GM21528 (cell line): ENCODE measurements around the gene DNMT3B.
A peak's percentile ranks its signal among the peaks of the same experiment; 100 is the strongest.
"Not testable (repeated sequence)": the region's sequence is repeated elsewhere in the genome, so short reads cannot be mapped to it uniquely, and the experiment has no call there.

Experiments
- ATAC-seq: cut with Tn5 transposase; IDR thresholded peaks from one replicate; pipeline ENCODE4 v1.9.1; 2021; ENCODE audit warnings: mild to moderate bottlenecking, moderate library complexity; ENCODE audit not compliant: unreplicated experiment, low FRiP score

The DNMT3B gene

DNA sequence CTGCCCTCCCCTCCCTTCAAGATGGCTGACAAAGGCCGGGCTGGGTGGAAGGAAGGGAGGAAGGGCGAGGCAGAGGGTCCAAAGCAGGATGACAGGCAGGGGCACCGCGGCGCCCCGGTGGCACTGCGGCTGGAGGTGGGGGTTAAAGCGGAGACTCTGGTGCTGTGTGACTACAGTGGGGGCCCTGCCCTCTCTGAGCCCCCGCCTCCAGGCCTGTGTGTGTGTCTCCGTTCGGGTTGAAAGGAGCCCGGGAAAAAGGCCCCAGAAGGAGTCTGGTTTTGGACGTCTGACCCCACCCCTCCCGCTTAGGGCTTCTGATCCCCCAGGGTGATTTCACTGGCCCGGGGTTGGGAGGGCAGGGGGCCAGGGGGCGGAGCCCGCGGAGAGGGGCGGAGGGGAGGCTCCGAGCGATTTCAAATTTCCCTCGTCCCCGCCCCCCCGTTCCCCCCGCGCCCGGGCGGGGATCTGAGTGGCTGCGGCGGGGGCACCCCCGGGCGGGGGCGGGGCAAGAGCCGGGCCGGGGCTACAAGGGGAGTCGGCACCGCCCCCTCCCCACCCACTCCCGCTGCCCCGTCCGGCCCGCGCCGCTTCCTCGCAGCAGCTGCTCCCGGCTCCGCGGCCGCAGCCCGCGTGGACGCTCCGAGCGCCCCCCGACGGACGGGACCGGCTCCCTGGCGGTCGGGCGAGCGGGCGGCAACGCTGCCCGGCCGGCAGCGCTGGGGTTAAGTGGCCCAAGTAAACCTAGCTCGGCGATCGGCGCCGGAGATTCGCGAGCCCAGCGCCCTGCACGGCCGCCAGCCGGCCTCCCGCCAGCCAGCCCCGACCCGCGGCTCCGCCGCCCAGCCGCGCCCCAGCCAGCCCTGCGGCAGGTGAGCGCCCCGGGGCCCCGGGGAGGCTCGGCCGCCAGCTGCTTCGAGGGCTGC is at the start of gene DNMT3B:
Gene DNMT3B (plus strand): TSS at position 555 of the 923 bp plus-strand sequence. CDS start 17,939 bp downstream, outside the sequence.
- peak; percentile 50 for ATAC-seq

DNA sequence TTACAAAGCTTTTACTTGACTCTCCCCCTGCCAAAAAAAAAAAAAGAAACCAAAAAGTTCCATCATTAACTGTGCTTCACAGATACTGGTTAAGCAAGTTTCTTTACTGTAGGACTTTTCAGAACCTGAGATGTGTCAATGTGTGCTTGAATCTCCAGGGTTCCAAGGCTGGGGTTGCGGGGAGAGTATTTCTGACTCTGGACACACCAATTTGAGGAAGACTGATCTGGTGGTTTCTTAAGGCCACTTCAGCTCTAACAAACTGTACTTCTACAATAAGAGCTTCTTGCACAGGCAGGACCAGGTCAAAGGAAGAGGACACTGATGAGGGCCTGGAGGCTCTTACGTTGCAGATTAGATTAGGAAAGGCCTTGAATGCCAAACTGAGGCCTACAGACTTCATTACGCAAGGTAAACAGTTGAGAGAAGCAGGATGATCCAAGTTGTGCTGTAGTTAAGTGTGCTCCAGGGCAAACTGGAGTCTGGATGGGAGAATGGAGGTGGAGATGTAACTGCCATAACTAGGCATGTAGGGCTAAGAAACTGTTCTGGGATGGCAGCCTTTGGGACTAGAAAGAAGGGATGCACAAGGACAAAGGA is 43.3 kb upstream of the DNMT3B start:
- no peak for ATAC-seq

DNA sequence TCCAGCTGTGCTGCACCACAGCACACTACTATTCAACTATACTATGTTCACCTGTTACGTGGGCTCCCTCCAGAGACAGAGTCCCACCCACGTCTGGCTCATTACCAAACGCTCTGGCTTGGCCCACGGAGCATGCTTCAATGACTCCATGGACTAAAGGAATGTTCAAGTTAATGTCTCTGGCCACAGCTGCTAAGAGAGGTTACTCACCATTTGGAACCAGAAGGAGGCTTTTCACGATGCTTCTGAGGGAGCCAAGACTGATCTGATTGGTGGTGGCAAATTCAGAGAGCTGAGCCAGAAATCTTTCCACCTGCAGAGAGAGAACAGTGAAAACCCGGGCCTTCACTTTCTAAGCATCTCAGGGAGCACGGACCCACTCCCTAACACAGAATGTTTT is 34.5 kb upstream of the DNMT3B start:
- no peak for ATAC-seq

DNA sequence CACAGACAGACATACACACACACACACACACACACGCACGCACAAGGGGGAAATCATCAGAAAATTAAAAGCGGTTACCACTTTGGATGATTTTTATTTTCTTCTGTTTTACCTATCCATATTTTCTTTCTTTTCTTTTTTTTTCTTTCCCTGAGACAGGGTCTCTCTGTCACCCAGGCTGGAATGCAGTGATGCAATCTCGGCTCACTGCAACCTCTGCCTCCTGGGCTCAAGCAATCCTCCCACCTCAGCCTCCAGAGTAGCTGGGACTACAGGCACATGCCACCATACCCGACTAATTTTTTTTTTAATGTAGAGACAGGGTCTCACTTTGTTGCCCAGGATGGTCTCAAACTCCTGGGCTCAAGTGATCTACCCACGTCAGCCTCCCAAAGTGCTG is 33.8 kb upstream of the DNMT3B start:
- ATAC-seq, result not testable (repeated sequence)

DNA sequence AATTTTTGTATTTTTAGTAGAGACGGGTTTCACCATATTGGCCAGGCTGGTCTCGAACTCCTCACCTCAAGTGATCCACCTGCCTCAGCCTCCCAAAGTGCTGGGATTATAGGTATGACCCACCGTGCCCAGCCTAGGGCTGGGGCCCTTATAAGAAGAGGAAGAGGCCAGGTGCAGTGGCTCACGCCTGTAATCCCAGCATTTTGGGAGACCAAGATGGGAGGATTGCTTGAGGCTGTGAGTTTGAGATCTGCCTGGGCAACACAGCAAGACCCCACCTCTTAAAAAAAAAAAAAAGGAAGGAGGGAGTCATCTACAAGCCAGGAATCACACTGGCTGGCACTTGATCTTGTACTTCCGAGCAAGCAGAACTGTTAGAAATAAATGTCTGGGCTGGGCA is 32.9 kb upstream of the DNMT3B start:
- ATAC-seq, result not testable (repeated sequence)

DNA sequence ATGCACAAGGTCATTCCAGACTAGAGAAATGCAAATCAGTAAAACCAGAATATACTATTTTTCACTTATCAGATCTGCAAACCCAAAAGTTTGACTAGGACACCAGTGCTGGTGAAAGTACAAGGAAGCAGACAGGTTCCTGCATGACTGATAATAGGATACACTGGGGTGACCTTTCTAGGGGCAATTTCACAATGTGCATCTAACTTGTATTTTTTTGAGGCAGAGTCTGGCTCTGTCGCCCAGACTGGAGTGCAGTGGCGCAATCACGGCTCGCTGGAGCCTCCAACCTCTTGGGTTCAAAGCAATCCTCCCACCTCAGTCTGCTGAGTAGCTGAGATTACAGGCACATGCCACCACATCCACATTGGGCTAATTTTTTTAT is 30.3 kb upstream of the DNMT3B start:
- no peak for ATAC-seq

DNA sequence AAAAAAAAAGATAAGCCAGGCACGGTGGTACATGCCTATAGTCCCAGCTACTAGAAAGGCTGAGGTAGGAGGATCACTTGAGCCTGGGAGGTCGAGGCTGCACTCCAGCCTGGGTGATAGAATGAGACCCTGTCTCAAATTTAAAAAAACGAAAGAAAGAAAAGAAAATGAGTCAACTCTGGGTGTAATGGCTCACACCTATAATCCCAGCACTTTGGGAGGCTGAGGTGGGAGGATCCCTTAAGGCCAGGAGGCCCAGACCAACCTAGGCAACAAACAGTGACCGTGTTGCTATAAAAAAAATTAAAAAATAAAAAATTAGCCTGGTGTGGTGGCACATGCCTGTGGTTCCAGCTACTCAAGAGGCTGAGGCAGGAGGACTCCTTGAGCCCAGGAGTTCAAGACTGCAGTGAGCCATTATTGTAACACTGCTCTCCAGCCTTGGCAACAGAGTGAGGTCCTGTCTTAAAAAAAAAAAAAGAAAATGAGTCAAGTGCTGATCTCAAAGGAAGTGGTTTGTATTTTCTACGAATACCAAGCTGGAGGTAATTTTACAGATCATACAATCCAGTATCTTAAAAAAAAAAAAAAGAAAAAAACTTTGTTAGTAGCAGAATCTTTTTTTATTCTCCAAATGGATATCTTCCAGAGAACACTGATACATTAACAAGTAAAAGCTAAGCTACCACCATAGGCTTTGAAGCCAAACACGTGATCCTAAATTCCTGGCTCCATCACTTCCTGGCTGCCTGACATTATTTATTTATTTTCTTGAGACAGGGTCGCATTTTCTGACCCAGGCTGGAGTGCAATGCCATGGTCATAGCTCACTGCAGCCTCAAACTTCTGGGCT is 24.6 kb upstream of the DNMT3B start:
- no peak for ATAC-seq

DNA sequence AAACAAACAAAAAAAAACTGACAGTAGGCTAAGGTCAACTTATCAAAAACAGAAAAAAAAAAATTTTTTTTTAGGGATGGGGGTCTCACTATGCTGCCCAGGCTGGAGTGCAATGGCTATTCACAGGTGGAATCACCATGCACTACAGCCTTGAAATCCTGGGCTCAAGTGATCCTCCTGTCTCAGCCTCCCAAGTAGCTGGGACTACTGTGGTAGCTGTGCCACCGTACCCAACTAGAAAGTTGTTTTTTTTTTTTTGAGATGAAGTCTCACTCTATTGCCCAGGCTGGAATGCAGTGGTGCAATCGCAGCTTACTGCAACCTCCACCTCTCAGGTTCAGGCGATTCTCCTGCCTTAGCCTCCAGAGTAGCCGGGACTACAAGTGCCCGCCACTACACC is 21.0 kb upstream of the DNMT3B start:
- ATAC-seq, result no peak

DNA sequence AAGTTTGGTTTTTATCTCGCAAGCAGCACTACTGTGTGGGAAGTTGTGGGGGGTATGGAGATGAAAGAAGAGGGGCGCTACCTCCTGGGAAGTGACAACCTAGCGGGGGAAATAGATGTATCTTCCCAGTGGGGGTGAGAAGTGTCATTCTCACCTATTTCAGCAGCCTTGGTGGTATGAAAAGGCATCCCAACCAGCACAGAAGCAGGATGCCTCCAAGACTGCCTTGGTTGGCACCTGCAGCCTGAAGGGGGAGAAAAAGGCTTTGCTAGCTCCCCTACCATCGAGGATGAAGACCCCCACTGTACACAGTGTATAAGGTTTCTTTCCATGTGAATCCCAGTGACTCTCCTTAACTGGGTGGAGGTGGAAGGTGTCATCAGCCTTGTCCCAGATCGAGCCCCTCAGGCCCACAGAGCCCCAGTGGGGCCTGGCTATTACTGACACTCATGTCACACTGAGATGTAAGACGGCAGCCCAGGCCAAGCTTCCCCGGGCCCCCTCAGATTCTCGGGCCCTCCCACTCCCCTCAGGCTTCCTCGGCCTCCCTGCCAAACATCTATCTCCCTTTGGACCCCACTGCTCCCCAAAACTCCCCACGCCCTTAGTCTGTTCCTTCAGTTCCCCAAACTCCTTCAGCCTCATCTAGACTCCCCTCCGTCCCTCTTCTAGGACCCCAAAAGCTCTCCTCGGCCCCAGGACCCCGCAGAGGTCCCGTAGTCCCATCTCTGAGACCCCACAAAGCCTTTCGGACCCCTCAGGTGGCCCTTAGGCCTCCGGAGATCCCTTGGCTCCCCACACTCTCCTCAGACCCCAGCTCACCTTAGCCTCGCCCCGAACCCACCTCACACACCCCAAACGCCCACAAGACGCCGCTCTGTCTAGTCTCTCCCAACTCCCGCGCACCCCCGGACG is 19.6 kb upstream of the DNMT3B start:
- no peak for ATAC-seq

DNA sequence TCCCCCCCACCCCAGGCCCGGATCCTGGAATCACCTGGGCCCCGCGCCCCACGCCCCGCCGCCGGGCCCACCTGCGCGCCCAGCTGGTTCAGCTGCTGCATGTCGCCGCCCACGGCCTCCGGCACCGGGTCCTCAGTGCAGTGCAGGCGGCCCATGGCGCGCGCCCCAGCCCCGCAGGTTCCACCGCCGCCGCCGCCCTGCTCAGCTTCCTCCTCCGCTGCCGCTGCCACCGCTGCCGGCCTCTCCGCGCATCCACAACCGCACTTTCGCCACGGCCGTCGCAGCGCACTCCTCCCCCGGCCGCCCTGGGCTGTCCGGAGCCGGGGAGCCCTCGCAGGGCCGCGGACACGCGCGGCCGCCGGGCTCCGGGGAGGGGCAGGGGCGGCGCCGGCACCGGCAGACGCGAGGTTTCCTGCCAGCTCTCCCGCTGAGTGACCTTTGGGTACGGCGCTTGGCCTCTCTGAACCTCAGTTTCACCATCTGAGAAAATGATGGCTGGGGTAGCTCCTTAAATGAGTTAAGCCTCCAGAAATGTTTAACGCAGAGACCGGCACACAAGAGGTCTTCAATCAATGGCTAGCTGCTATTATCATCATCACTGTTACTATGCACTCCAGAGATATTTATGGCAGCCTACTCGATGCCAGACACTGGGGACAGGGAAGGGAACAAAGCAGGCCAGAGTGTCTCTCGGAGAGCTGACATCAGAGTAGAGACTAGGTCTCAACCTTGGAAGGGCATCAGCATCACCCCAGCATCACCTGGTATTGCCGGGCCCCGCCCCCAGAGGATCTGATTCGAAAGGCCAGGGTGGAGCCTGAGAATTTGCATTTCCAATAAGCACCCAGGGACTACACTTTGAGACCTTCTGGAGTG is 18.7 kb upstream of the DNMT3B start, which contains the start of gene COMMD7:
Gene COMMD7 (minus strand): TSS at position 231 of the 876 bp plus-strand sequence. CDS start 76 bp downstream, at position 155.
- ATAC-seq, result no peak

DNA sequence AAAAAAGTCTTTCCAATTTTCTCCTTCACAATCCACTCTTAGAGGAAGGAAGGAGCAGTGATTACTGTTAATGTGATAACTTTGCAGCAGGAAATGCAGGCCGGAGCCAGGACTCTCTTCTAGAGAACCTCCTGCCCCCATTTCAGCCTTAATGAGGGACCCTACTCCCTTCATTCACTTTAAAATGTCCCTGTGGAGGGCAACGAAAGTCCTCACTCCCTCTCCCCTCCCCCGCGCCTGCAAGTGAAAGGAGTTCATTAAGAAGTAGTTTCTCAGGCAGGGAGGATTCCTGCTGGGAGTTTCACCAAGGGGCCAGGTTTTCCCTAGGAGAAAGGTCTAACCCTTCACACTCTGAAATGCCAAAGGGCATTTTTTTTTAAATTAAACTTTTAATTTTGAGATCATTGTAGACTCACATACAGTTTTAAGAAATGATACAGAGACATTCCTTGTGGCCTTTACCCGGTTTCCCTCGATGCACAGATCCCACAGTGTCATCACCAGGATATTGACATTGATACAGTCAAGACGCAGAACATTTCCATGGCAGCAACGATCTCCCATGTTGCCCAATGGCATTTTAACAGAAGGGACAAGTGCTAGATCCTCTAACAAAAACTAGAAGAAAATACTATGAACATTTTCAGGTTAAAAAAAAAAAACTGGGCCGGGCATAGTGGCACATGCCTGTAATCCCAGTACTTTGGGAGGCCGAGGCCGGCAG is 12.1 kb upstream of the DNMT3B start:
- ATAC-seq, result no peak

DNA sequence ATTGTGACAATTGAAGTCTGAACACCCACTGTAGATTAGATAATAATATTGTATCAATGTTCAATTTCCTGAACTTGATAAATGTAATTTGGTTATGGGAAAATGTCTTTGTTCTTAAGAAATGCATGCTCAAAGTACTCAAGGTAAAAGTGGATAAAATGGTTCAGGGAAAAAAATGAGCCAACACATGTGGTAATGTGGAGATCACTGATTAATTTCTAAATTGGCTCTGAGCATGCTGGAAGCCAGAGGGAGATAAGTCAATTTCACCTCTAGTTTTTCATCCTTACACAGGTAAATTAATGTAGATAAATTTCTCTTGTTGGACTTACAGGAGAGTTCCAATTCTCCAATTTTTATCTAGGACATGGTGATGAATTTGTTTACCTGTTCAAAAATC is 10.9 kb upstream of the DNMT3B start:
- no peak for ATAC-seq

DNA sequence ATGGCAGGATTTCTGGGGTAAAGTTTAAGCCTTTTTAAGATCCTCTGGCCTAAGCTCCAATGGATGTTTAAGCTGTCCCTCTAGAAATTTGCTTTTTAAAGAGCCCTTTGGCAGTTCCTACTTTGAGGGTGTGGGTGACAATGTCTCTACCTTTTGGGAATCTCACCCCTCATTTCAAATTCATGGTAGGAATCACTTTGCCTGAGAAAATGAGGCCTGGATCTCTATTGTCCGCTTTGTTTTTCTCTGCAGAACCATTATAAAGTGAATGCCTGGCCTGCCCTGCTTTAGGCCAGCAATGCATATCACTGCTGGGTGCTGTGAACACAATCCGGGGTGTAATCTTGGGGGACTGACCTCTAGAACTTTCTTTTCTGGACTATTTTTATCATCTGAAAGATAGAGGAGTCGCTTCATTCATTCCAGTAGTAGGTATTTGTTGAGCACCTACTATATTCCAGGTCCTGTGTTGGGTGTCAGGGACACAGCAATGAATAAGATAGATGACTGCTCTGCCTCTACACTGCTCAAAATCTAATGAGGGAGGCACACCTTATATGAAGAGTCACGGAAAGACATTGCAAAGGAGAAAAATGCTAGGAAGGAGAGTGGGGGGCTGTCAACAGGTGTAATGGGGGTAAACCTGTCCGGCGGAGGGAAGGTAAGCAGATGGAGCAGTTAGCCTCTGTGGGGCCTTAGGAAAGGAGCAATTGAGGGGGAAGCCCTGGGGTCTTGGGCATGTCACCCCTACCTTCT is 10.3 kb upstream of the DNMT3B start:
- ATAC-seq, result no peak

DNA sequence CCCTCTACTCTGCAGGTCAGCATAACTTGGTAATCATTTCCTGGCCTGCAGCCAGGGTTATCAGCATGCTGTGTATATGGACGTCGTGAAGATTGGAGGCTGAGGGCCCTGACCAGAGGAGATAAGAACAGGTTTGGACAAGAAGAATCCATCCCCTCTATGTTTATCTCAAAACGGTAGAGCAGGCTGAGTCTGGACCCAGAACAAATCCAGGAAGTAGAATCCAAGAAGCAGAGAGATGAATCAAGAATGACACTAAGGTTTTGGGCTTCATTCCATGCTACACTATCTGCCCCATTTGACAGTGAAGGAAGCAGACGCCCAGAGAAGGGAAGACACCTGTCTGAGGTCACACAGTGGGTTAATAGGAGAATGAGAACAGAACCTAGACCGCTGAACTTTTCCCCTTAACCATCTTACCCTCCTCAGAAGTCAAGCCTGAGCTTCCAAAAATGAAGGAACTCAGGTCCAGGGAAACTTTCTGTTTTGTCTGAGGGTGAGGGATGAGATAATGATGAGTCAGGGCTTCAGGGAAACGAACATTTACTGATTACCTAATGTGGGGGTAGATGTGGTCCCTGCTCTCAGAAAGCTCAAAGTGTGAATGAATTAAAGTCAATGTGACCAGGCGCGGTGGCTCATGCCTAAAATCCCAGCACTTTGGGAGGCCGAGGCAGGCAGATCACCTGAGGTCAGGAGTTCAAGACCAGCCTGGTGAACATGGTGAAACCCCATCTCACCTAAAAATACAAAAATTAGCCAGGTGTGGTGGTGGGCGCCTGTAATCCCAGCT is 9.5 kb upstream of the DNMT3B start:
- no peak for ATAC-seq

DNA sequence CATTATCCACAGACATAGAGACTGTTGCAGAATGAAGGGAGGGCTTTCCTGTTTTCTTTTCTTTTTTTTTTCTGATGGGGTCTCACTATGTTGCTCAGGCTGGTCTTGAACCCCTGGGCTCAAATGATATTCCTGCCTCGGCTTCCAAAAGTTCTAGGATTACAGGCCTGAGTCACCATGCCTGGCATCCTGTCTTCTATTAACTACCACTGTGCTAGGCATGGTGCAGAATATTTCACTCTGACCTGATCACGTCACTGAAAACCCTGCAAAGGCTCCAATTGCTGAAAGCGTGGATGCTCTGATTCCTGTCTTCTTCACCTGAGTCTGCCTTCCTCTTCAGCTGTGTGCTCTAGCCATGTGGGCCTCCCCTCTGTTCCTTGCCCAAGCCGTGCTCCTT is 8.5 kb upstream of the DNMT3B start:
- ATAC-seq, result no peak

DNA sequence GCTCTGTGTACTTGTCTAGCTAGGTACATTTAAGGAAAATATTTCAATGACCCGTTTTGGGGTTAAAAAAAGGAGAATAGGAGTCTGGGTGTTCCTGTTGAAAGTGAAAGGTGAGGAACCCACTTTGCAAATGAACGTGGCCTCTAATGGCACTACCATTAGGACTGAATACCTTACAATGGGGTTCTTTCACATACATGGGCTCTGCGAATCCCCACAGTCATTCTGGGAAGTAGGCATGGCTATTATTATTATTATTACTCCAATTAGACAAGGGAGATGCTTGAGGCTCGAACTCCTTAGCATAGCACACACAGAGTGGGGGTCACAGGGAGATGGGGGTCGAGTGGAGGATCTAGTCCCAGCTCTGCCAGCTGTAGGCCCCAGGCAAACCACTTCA is 6.0 kb upstream of the DNMT3B start:
- ATAC-seq, result no peak

DNA sequence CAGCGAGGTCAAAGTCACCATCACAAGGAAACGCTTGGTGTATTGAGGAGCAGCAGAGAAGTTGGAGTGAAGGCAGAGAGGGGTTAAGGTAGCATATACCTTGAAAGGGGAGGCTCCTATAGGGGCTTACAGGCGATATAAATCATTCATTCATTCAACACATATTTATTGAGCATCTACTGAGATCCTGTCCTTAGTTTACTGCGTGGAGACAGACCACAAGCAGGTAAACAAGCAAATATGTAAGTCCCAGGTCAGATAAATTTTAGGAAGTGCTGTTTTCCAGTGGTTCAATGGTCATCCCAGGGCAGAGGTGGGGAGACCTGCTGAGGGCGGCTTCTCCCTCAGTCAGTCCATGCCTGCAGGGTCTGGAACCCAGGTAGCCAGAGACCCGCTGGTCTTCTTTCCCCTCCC is 761 bp upstream of the DNMT3B start:
- ATAC-seq, result no peak
